ENCODE measurements around the gene MEGF11.

Gene MEGF11

DNA sequence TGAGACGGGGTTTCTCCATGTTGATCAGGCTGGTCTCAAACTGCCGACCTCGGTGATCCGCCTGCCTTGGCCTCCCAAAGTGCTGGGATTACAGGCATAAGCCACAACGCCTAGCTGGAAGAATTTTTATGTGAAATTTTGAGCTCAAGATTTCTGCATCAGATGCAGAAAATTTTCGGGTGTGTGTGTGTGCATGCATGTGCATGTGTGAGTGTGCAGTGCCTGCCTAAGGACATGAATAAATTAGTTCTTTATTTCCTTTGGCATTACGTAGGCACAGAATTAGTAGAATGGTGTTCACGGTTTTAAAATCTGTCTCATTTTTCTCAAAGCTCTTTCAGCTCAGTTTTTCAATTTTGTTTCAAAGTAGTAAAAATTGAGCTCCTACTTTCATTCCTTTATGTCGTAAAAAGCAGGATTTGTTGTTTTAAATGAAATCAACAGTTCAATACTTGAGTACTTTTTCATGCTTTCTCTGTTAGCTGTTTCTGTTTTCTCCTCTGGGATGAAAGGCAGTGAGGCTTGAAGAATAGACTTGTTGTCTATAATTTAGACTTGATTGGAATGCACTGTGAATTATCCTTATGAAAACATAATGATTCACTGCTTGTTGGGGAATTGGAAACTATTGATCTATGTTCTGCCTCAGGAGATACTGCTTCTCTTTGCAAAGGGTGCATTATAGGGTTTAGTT, 407.6 kb downstream of the MEGF11 start:
- no peak for DNase-seq (ENCODE audit: low spot score)
- TF ChIP-seq CTCF (IDR thresholded peaks at IDR 0.05; ENCODE audit: extremely low read depth, missing control alignments), result no peak

All from GM20000 (cell line).